ENCODE data around the gene DHRS11. TPM values are rescaled to one million over a fixed set of nuclear protein-coding genes. Genes with fewer than 3 reads are reported as not detected.

The DHRS11 gene, protein sequence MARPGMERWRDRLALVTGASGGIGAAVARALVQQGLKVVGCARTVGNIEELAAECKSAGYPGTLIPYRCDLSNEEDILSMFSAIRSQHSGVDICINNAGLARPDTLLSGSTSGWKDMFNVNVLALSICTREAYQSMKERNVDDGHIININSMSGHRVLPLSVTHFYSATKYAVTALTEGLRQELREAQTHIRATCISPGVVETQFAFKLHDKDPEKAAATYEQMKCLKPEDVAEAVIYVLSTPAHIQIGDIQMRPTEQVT
- 10.1 and 10.5 TPM in 2 replicates for total RNA-seq

DNA sequence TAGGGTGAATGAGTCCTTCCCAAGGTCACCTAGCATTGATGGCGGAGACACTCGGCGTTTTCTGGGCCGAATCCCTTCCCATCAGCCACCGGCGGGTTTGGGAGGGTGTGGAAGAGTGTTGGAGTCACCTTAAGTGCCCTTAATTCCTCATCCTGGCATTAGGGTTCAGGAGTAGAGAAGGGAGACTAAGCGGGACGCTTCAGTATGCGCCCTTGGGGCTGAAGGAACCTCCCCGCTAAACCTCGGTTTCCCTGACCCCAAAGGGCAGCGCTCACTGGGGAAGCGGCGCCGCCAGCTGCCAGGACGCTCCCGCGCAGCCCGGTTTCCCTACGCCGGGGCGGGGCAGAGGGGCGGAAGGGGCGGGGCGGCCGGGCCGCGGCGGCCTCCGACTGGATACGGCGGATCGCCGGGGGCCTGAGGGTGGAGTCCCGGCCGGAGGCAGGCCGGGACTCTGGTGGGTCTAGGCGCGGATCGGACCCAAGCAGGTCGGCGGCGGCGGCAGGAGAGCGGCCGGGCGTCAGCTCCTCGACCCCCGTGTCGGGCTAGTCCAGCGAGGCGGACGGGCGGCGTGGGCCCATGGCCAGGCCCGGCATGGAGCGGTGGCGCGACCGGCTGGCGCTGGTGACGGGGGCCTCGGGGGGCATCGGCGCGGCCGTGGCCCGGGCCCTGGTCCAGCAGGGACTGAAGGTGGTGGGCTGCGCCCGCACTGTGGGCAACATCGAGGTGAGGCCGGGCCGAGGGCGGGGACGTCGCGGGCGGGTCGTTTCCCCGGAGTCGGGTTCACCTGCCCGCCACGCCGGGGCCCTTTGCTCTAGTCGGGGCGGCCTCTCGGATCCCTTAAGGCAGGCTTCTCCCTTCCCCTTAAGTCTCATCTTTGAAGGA is at the start of gene DHRS11:
Gene DHRS11 (plus strand): TSS at position 446 of the 882 bp plus-strand sequence. CDS start 131 bp downstream, at position 577.

DNA sequence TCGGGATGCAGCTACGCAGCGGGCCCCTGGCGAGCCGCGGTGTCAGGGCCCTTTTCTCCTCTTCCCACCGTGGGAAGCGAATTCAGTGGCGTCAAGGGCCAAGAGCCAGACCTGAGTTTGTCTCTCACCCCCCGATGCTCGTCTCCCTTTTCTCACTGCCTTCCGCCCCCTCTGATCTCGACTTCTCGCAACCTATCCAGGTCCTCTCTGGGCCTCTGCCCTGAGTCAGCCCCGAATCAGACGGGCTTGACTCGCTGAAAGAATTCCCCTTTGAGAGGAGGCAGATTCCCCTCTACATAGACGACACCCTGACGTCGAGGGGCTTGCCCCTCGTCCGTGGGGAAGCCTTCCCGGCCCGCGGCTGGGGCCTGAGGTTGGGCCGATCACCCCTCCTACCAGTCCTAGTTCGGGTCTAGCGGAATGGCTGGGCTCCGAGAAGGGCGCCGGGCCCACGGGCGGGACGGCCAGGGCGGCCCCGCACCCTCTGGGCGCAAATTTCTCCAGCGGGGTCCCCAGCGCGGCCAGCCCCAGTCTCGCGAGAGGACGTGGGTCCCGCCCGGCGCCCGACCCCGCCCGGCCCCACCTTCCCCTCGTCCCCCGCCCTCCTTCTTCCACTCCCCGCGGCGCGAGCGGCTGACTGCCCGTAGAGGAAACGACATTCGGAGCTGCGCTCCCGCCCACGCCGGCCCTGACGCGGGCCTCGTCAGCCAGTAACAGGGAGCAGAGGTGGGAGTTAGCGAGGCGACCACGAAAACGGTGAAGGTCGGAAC is 47.2 kb upstream of the DHRS11 start, which contains the start of gene GGNBP2:
Gene GGNBP2 (plus strand): TSS at position 613 of the 770 bp plus-strand sequence. CDS start 806 bp downstream, outside the sequence.

DNA sequence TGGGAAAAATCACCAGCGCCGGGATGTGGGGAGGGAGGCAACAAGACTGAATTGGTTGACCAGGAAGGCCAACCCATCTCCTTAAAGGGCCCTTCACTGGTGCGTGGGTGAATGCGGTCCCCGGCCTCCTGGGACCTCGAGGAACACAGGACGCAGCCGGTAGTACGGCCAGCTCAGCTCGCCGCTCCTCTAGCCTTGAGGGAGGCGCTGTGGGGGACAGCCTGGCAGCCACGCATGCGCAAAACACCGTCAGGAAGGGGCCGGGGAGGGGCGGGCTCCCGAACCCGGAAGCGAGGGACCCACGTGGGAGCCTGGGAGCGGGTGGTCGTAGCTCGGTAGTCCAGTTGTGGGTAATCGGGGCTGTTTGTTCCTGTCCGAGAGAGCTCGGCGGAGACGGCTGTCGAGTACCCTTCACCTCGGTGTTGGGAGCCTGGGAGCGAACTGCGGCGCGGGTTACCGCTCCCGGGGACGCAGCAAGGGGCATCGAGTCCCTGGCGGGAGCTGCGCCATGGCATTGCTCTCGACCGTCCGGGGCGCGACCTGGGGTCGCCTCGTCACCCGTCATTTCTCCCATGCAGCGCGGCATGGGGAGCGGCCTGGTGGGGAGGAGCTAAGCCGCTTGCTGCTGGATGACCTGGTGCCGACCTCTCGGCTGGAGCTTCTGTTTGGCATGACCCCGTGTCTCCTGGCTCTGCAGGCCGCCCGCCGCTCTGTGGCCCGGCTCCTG is 9.8 kb downstream of the DHRS11 start, which contains the start of gene MRM1:
Gene MRM1 (plus strand): TSS at position 281 of the 727 bp plus-strand sequence. CDS start 228 bp downstream, at position 509.

Other genes with a start within 250 kb of the DHRS11 start
- gene TBC1D3H, start 203.4 kb upstream of the DHRS11 start, total RNA-seq: not detected in 2 replicates
- 22.2 and 23.5 TPM in 2 replicates for gene ZNHIT3, start 105.2 kb upstream of the DHRS11 start, total RNA-seq
- 52.2 and 82.6 TPM in 2 replicates for gene MYO19, start 57.0 kb upstream of the DHRS11 start, total RNA-seq
- 4.6 and 14.1 TPM in 2 replicates for gene PIGW, start 56.9 kb upstream of the DHRS11 start, total RNA-seq
- 82.5 and 85.2 TPM in 2 replicates for gene GGNBP2, start 47.0 kb upstream of the DHRS11 start, total RNA-seq
- 6.5 and 8.0 TPM in 2 replicates for gene MRM1, start 9.7 kb downstream of the DHRS11 start, total RNA-seq